ENCODE data around the gene PRR23B. TPM values are rescaled to one million over a fixed set of nuclear protein-coding genes. Genes with fewer than 3 reads are reported as not detected.

The PRR23B gene
- total and polyA plus RNA-seq, 2 experiments from 2014 or later, result not detected

- Histone ChIP-seq H4K20me1 (ENCODE audit: insufficient read depth, poor library complexity, severe bottlenecking) (no peaks in the 10 kb centered on the region), H2AFZ (no peak within 1 kb of the TSS), H3K36me3 (replicated peaks; ENCODE audit: insufficient read depth, low read depth) (no peaks in the 10 kb centered on the region), H3K4me2 (no peak within 1 kb of the TSS), H3K4me3 (no peak within 1 kb of the TSS), H3K27me3 (no peaks in the 10 kb centered on the region), H3K27ac (no peak within 1 kb of the TSS), H3K4me1 (ENCODE audit: insufficient read depth) (no peaks in the 10 kb centered on the region), H3K9me3 (ENCODE audit: low read depth) (no peaks in the 10 kb centered on the region), H3K79me2 (no peaks in the 10 kb centered on the region), H3K9me2 (replicated peaks; ENCODE audit: insufficient read depth) (no peaks in the 10 kb centered on the region)
- no peak for DNase-seq (ENCODE audit: low spot score)
- TF ChIP-seq EZH2 (IDR thresholded peaks at IDR 0.05; ENCODE audit: borderline replicate concordance), result no peak
- no peak for TF ChIP-seq EZH2phosphoT487 (IDR thresholded peaks at IDR 0.05; ENCODE audit: low read depth, severe bottlenecking, unreplicated experiment)
- no peak for TF ChIP-seq CTCF (IDR thresholded peaks at IDR 0.05; ENCODE audit: poor library complexity)
- 98% methylated on average over 63 of the region's 77 CpGs for WGBS (ENCODE audit: low lambda C conversion rate, missing lambda C conversion rate)
Observed at GRCh38 chr3:139044366-139045210, 23.9 kb upstream of the PRR23B start, which contains the start of gene PRR23C. TSS of gene PRR23C (minus strand) at chr3:139044892. CDS start at chr3:139044620, 272 bp downstream.

- WGBS (ENCODE audit: low lambda C conversion rate, missing lambda C conversion rate), result 97% methylated on average over 48 of the region's 50 CpGs
- no peak for DNase-seq (ENCODE audit: low spot score)
- Histone ChIP-seq H3K36me3 (replicated peaks; ENCODE audit: insufficient read depth, low read depth) (no peaks in the 10 kb centered on the region), H3K79me2 (no peaks in the 10 kb centered on the region), H2AFZ (no peak overlapping the region), H3K9me2 (replicated peaks; ENCODE audit: insufficient read depth) (no peaks in the 10 kb centered on the region), H3K4me1 (ENCODE audit: insufficient read depth) (no peaks in the 10 kb centered on the region), H3K27ac (no peak overlapping the region), H4K20me1 (ENCODE audit: insufficient read depth, poor library complexity, severe bottlenecking) (no peaks in the 10 kb centered on the region), H3K27me3 (no peaks in the 10 kb centered on the region), H3K4me3 (no peak overlapping the region), H3K4me2 (no peak overlapping the region), H3K9me3 (ENCODE audit: low read depth) (no peaks in the 10 kb centered on the region)
- TF ChIP-seq CTCF (IDR thresholded peaks at IDR 0.05; ENCODE audit: poor library complexity), result no peak
- no peak for TF ChIP-seq EZH2phosphoT487 (IDR thresholded peaks at IDR 0.05; ENCODE audit: low read depth, severe bottlenecking, unreplicated experiment)
- TF ChIP-seq EZH2 (IDR thresholded peaks at IDR 0.05; ENCODE audit: borderline replicate concordance), result no peak
Observed at GRCh38 chr3:139043554-139044365, 23.0 kb upstream of the PRR23B start.

GRCh38 chr3:139037478-139037877 is 16.8 kb upstream of the PRR23B start:
- H4K20me1 ChIP-seq (ENCODE audit: insufficient read depth, poor library complexity, severe bottlenecking), result no peaks in the 10 kb centered on the region
- no peak overlapping the region for H3K4me2 ChIP-seq
- H3K4me1 ChIP-seq (ENCODE audit: insufficient read depth), result no peaks in the 10 kb centered on the region
- TF ChIP-seq CTCF (IDR thresholded peaks at IDR 0.05; ENCODE audit: poor library complexity) (no peak), EZH2 (IDR thresholded peaks at IDR 0.05; ENCODE audit: borderline replicate concordance) (no peak), EZH2phosphoT487 (IDR thresholded peaks at IDR 0.05; ENCODE audit: low read depth, severe bottlenecking, unreplicated experiment) (no peak)
- no peaks in the 10 kb centered on the region for H3K9me2 ChIP-seq (replicated peaks; ENCODE audit: insufficient read depth)
- no peaks in the 10 kb centered on the region for H3K36me3 ChIP-seq (replicated peaks; ENCODE audit: insufficient read depth, low read depth)
- WGBS (ENCODE audit: low lambda C conversion rate, missing lambda C conversion rate), result 88% methylated on average over 6 of the region's 6 CpGs
- no peaks in the 10 kb centered on the region for H3K79me2 ChIP-seq
- no peak overlapping the region for H3K4me3 ChIP-seq
- H2AFZ ChIP-seq, result no peak overlapping the region
- no peaks in the 10 kb centered on the region for H3K9me3 ChIP-seq (ENCODE audit: low read depth)
- H3K27ac ChIP-seq, result no peak overlapping the region
- DNase-seq (ENCODE audit: low spot score), result no peak
- no peaks in the 10 kb centered on the region for H3K27me3 ChIP-seq
